NCI-H446 (cell line): Measurements from ENCODE around the gene LSM11.

ENCODE experiments used
- DNase-seq, 2 experiments: peaks; one replicate each; lab custom pipeline; 2025; lab: John Stamatoyannopoulos, UW

Gene LSM11

DNA sequence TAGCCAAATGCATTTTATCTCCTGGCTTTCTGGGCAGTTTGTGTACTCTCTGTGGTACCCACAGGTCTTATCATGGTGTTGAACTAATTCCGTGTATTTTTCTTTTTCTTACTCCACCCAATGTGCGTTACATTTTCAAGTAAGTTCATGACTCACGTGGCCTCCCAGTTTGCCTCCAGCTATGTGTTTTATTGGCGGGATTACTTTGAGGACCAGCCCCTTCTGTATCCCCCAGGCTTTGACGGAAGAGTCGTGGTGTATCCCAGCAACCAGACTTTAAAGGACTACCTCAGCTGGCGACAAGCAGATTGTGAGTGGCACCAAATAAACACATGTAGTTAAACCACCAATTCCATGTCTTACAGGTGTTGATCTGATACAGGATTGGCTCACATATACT is 9.1 kb upstream of the LSM11 start:
- no peak for DNase-seq

DNA sequence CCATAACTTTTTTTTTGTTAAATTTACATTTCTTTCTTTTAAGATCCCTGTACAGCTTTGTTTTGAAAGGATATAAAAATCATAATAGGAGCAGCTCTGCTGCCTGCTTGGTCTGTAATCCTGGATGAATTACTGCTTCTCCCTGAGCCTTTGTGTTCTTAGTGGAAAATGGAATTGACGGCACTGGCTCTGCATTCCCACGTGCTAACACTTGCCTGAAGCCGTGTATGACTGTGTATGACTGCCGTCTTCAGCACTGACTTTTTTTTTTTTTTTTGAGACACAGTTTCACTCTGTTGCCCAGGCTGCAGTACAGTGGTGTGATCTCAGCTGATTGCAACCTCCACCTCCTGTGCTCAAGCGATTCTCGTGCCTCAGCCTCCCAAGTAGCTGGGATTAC is 7.5 kb upstream of the LSM11 start:
- DNase-seq: no peak

DNA sequence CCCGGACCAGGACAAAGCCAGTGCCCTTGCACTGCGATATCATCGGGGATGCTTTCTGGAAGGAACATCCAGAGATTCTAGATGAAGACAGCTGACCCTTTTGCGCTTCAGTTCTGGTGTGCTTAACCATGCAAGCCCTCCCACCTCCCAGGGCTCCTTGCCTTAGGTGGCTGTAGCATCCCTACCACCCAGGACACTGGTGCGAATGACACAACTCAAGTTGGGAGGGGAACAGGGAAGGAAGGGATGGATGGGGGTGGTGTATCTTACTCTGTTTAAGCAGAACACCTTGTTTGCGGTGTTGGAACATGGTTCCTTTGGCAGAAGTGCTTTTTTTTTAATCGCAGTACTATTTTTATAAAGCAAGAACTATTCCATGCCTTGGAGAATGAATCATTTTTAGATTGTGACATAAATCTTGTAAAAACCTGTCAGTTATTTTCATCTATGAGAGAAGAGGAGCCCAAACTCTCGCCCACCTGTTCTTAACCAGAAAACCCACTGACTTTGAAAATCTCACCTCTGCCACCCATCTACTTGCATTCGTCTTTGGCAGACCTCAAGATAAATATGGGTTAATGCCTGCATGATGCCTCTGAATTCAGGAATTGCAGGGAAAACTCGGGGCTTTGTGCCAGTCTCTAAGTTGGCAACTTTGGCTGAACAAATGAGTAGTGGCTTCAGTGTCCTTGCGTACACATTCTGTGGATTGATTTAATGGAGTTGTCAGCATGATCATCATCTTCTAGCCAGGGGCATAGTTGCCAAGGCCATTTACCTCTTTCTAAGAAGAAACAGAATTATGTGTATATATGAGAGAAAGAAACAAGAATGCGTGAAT is 3.9 kb upstream of the LSM11 start:
- DNase-seq: no peak

DNA sequence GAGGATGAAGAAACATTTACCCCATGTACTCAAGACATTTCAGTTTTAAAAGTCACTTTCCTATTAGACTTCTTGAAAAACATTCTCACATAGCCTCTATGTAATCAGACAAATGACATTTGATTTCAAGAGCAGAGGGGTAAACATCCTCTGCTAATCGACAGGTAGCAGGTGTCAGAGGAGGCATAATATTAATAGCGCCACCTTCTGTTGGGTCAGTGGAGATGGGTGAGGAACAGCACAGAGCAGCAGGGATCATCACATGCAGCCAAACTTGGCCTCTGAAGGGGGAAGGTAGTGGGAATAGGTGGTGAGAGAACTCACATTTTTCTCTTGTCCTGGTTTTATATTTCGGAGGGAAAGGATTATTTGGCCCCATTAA is 3.3 kb upstream of the LSM11 start:
- DNase-seq: no peak

DNA sequence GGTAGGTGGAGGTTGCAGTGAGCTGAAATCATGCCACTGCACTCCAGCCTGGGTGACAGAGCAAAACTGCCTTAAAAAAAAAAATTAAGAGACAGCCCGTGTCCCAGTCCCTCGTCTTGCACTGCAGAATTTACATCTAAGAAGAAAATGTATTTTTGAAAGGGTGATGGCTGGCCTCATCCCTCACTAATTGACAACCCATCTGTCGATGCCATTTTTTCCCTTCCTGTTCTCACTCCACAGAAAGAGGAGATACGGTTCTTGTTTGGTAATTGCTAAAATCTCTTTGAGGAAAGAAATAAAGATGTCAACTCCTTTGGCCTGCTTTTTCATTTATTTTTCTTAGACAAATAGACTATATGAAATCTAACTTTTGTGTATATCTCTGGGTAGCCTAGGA is 2.4 kb upstream of the LSM11 start:
- DNase-seq: no peak

DNA sequence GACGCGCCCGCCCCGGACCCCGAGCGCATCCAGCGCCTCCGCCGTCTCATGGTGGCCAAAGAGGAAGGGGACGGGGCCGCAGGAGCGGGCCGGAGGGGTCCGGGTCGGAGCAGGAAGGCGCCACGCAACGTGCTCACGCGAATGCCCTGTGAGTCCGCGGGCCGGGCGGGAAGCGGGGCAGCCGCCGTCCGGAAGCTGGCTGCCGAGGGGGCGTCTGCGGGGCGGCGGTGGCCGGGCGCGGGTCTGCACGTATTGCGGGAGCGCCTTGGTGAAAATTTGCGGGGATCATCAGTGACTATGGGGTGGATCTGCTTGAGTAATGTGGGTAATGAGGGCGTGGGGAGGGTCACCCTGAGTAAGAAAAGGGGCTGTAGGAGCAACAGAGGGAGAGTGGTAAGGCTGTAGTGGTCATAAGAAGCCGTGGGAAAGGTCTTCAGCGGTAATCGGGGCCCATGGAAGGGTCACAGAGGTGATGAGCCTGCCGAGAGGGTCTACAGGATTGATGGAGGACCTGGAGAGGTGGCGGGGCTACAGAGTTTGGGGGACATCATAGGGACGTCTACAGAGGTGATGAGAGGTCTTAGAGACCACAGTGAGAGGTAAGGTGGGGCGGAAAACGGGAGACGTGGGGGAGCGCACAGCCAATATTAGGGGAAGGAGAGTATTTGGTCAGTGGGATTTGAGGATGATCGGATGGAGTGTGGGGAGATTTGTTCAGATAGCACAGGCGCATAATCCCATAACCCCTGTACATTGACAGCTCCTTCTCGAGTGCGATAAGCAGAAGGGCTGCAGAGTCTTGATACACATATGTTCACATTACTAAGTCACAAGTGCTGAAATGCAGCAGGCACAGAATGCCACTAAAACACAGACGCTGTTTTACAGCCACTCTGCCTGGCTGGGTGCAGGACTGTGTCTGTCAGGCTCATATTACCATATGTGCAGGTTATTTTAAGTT is 819 bp downstream of the LSM11 start:
- no peak for DNase-seq

DNA sequence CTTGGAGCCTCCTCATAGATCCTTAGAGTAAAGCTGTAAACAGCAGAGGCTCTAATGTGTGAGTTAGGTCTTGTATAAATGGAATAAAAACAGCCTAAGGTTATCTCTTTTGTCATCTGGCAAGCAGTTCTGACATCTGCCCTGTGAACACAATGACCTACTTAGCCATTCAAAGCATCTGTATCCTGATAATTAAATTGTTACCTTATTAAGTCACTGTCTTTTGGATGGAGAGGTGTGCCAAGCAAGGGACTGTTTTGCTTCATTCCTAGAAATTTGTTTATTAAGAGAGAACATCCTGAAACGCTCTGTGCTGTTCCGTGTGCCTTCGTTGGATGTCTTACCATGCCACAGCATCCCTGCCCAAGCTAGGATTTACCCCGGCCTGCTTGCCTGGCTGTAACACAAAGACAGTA is 1.5 kb downstream of the LSM11 start:
- no peak for DNase-seq

DNA sequence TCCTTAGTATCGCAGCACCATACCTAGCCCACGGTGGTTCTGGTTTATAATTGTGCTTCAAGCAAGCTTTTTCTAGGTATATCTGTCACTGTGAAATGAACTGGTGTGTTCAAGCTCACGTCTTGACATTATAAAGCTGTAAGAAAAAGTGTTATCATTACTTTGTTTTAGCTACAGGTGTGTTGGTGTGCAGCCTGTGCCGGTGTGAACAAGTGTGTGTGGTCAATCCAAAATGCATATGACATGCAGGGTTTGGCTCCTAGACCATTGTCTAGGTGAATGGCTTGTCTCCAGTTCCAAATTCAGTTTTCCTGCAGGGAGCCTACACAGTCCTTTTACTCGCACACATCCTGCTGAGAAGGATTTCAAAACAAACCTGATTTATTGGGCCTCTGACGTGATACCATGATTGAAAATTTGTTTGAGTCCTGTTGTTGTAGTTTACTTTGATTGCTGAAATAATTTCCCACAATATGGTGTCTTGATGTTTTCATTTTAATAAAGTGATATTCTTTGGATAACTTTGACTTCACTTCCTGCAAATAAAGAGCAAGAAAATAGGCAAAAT is 3.7 kb downstream of the LSM11 start:
- DNase-seq: no peak

DNA sequence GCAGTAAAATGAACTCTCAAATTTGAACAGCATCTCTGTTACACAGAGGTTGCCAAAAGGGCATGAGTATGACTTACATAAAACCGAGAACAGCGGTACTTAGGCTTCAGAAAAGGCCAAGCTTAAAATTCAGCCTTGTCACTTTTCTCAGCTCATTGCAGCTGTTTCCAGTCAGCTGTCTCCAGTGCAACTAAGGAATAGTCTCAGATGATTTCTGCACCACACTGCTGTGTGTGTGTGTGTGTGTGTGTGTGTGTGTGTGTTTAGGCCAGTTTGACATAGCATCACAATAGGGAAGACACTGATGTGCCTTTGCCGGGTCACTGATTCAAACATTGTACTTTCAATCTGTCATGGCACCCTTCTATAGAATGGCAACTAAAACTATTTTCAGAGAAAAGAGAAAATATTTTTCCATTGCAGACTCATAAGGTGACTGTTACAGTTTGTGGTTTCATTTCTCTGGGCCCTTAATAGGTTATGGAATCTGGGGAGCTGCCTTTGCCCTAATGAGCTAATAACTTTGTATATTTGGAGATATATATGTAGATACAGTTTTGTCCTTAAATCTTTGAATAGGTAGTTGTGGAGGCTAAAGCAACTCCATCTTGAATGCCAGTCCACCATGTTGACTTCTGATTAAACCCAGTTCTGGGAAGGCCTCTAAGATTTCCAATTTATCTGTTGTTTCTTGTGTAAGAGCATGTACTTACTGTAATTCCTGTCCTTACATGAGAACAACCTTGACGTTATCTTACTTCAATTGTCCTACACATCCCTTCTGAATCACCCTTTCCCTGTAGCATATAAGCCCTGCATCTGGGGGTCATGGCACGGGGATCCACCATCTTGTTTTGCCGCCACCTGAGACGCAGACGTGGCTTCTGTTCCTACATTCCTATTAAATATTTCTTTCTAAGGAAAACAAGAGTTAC is 4.5 kb downstream of the LSM11 start:
- no peak for DNase-seq

DNA sequence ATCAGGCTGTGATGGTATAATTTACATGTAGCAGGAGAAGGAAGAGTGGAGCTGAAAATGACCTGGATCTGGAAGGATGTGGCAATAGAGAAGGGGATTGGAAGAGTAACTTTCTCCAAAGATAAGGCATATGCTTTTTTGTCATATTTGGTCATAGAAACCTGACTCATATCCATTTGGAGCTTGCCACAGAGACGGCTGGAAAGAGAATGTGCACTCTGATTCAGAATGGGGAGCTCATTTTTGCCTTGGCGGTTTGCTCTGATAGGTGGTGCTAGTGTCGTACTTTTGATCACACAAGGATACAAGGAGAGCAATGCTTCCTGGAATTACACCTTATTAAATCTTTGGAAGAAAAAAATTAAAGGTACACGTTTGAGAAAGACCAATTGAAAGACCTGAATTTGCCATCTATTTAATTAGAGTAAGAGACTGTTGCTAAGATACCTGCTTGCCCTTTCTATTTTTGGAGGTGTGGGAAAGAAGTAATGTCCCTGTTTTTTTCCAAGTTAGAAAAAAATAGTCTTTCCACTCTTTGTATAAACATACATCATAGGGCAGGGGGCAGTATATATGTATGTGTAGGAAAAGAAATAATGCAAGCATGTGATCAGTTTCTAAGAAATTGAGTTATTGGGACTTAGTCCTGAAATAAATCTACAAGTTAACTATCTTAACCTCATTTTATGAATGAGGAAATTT is 5.4 kb downstream of the LSM11 start:
- DNase-seq: no peak

DNA sequence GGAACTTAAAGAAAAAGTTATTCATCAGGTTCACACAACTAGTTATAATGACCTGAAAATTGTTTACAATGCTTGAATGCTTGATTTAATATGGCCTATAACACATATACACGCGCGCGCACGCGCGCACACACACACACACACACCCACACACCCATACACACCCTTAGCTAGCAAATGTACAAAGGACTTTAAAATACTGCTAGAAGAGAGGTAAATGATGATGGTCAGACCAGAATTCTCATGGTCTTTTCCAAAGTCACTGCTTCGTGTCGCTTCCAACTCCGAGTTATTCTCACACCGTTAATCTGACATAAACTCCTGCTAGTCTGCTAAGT is 5.9 kb downstream of the LSM11 start:
- DNase-seq: no peak

DNA sequence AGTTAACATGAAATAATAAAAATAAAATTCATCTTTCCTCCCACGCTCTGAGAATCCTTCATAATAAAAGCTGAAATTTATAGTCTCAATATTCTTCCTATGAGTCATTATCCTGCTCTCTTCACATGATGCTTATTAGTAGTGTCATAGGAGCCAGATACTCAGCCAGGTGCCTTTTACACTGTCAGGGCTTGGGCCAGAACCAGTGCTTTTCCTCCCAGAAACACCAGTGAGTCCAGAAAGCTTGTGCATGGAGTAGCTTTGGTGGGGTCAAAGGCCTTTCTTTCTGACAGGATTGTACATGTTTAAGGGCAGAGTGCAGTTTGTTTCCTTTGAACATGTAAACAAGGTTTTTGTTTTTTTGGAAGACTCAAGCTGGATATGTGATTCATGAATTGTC is 6.8 kb downstream of the LSM11 start:
- DNase-seq: no peak

DNA sequence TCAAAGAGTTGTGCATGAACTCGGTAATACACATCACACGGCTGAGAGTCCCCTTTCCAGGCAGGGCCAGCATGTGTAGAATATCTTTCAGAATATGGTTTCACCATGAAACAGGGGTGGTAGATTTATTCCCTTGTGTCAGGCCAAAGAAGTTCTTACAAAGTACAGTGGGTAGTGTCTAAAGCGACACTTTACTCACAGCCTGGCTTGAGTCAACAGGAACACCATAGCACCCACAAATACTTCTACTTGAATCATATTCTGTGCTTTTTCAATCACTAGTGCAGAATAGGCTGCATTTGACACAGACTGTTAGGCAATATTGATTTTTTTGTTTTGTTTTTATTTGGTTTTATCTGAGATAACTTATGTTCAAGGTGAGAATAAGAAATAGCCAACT is 12.6 kb downstream of the LSM11 start:
- no peak for DNase-seq

DNA sequence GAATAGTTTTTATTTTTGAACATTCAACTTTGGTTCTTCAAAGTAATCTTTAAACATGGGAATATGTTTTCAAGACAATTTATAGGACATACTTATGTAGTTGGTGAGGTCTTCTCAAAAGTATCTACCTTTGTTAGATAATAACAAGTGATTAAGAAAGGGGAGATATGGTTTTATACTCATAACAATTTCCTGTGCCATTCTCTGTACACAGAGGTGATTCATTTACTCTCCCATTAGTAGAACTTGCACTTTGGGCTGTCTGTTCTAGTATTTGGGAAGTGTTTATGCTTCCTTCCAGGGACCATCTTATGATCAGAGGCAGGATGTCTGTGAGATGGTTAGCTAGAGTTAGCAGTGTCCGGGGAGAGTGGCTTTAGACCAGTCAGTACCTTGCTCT is 15.2 kb downstream of the LSM11 start:
- DNase-seq: no peak

DNA sequence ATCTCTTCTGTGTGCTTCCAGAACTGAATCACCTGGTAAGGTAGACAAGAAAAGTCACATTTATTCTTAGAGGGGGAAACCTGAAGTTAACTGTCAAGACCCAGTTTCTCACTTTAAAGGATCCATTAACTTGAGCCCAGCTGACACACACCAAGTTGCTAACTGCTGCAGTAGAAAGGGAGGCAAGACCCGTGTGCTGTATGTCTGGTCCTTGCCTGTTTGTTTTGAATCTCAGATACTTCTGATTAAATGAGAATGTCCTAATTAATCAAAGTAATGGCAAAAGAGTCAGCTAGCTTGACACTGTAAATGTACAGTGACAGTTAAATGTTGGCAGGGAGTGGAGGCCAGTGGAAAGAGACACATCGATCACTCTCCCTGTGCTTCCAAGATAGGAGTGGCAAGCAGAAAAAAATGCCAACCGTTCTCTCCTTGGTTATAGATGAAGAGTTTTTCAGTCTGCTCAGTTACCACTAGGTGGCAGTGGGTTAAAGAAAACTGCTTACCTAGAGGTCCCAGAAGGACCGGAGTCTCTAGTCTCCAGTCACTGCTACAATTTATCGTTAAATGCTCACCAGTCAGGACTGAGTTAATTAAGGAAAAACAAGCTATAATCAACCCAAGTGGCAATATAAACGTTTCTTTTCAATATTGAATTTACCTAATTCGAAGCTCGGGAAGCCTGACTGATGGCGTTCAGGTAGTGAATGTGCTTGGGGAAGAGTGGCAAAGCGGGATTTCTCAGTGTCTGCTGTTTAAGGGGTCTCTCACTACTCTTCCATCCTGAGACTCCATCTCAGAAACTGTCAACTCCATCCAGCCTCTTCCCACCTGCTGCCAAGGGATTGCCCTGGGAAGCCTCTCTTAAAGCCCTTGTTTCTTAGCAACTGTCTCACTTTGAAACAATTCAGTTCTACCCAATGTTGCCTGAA is 18.4 kb downstream of the LSM11 start:
- peak; percentile 22 to 79 for DNase-seq

DNA sequence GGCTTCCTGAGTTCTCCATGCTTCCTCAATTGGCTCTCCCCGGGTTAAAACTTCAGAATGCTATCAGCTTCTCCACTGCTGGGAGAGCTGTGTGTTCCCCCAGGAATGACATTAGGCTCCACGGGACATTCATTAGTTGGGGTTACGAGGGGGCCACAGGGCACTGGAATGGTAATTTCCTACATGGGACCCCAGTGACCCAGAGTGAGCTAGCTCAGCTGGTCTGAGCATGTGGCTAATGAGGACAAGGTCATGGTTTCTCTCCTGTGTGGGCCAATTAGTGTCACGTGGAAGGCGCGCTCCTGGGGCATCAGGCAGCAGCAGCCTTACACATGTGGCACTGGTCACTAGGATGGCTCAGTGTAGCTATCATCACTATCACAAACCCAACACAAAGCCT is 21.0 kb downstream of the LSM11 start:
- DNase-seq: no peak

DNA sequence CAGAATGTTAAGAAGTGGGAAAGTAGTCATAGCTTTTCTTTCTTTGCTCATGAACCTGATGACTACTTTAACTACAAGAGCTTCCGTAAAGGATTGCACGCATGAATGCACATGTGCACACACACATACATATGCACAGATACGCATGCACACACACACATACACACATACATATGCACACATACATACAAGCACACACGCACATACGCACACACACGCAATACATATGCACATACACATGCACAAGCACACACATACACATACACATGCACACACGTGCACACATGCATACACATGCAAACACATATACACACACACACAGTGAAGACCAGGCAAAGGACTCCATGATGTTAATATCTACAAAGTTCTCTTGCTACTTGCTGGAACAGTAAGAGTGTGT is 22.9 kb downstream of the LSM11 start:
- no peak for DNase-seq

DNA sequence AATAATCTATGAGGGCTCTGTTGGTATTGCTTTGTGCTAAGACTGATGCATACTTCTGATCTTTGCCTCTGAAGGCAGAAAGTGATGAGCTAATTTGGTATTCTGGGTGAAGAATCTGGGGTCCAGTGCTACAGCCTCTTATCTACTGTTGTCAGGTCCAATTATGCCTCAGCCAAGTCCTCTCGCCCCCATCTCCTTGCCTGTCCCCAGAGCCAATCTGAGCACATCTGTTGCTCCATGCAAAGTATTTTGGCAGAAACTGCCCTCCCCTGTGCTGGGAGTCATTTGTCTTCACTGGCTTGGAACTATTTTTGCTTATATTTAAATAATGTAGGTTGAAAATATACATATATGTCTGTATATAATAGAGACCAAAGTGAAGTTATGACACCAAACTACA is 23.4 kb downstream of the LSM11 start:
- no peak for DNase-seq

DNA sequence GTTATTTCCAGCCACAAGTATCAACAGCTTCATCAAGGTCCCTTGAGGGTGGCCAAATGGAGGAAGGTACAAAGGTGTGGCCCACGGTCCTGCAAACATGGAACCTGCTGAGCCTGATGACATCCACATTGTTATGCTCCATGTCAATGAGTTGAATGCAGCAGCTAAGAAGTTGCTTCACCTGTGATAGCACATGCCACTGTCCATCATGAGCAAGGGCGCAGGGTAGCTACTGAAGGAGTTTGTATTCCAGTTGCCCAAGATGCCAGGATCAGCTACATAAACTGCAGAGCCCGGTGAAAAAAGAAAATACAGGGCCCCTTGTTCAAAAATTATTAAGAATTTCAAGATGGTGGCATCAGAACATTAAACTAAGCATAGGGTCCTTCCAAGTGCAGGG is 24.2 kb downstream of the LSM11 start:
- DNase-seq: no peak

DNA sequence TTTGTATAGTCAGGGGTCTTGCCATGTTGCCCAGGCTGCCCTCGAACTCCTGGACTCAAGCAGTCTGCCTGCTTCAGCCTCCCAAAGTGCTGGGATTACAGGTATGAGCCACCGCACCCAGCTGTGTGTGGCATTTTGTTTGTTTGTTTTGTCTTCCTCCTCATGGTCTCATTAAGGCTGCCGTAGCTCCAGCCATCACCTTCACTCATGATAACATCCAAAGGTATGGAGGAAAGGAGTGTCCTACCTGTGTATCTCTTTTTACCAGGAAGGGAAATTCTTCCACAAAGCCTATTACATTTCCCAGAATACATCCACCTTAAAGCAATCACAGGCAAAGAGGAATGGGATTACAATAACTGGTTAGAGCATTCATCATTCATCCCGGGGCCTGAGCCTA is 27.2 kb downstream of the LSM11 start:
- no peak for DNase-seq
